HG03066 (cell line): ENCODE measurements around the gene STARD13.

Experiments used
- ATAC-seq: cut with Tn5 transposase; IDR thresholded peaks from one replicate; pipeline ENCODE4 v1.9.1; 2021; ENCODE audit warnings: low read depth; ENCODE audit not compliant: unreplicated experiment

Gene STARD13

DNA sequence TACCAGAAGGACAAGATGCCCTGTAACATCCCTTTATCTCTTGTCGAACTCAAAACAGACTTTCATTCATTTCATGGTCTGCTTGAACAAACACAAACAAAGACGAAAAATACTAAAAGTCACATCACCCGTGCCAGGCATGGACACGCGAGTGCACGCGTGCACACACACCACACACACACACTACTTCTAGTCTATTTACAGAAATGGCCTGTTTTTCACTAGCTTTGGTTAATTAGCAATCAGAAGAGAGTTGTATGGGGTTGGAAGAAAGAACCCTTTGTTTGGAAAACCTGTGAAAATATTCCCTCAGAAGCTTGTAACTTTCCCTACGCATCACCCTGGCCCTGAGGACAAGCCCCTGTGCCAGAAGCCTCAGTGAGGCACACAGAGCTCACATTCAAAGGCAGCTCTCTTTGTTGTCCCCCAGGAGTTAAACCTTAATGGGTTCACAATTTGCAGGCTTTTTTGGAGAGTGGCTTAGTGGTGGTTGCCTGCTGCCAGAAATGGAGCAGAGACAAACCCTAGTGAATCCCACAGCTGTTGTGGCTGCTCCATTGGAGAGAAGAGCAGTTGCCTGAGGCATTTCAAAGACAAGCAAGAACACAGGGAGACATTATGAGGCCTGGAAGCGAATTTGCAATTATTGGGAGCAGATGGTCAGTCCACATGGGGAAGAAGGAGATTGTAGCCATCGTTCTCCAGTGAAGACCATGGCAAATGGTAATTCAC lies 55.9 kb downstream of the STARD13 start:
- no peak for ATAC-seq

DNA sequence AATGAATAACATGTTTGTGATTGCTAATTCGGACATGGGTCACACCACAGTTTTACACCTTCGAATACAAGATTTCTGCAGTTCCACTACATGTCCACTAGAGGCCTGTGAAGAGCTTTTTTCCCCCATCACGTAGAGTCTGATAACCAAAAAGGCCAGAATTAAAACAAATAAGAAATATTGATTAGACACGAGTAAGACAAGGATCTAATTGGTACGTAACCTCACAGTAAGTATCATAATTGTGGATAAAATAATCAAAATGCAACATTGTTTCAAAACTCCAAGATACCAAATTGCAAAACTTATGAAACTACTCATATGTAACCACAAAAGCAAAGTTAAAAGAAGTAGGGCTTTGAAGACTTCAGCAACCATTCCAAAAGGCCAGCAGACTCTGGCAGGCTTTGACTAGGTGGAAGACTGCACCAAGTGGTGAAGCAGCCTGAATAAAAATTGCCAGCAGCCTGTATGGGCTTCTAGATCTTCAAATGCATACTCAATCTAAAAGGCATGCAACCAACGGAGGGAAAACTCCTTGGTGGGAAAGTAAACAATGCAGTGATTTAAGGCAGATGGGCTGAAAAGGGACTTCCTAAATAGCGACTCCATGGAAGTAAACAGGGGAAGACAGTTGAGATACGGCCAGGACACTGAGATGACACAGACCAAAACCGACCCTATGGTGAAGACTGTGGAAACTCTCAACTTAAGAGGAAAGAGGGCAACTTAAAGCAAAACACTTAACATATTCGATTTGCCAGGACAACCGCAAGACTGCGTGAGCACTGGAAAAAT lies 56.7 kb downstream of the STARD13 start:
- peak; percentile 72 for ATAC-seq

DNA sequence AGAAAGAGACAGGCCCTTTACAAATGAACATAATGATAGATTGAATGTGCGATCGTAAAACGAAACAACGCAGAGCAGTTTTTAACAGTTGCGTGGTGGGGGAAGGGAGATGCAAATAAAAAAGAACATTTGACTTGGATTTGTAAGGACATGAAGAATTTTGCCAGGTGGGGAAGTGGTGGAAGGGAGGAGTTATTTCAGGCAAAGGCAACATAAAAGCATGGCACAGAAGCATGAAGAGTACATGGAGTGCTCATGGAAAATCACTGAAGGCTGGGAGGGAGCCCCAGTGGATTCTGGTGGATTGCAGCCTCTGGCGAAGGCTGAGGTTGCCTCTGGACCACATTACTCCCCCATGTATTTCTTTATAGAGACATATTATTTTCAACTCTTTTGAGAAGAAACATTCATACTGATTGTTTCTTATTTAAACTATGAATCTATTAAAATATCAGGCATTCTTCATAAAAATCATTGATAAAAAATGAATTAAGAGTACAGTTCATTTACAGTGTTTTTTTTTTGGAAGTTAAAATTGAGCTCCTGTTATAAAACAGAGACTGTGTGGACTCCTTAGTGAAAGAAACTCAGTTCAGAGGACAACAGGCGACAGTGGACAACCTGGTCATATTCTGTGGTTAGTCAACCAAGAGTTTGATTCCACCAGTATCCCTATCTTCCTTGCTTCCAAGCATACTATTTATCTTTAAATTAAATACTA lies 57.5 kb downstream of the STARD13 start:
- ATAC-seq, result no peak

DNA sequence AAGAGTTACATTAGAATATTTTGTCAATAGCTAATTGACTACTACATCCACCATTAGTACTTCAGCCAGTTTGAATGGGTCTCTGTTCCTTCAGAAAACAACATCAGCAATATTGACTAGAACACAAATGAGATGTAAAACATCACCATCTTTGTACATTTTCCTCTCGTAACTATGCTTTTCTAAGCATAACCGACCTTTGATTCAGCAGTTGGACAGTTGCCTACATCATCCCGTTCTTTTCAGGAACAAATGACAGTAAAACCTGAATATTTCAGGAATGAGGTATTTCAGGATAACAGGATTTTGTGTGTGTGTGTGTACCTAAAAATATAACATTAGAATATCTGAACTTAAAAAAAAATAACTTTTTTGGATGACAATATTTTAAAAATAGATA lies 60.9 kb downstream of the STARD13 start:
- no peak for ATAC-seq

DNA sequence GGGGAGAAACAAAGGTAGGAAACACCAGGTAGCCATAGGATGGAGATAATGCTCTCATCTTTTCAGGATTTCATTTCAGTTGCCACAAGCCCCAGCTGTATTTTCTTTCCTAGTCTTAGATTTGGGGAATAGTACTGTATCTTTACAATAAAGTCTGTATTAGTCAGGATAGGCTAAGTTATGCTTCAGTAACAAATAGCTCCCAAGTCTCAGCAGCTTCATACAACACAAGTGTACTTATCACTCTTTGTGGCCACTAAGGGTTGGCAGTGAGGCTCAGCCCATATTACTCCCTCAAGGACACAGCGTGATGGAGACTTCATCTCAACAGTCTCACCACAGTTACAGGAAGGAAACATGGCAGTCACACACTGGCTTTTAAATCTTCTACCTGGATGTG lies 61.4 kb downstream of the STARD13 start:
- ATAC-seq, result no peak

DNA sequence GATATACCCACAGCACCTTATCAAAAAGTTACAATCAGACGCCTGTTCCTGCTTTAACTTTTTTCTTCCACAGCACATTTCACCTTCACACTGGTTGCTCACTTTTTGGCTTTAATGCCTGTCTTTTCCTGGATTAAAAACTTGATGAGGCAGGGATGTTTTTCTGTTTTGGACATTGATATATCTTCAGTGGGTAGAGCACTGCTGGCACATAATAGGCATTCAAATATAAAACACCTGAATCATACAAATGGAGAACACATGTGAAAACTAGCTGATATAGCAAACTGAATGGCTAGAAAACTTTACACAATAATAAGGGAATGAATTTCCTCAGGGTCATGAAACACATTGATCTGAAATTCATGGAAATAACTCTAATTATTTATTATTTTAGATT lies 65.6 kb downstream of the STARD13 start:
- ATAC-seq, result no peak

DNA sequence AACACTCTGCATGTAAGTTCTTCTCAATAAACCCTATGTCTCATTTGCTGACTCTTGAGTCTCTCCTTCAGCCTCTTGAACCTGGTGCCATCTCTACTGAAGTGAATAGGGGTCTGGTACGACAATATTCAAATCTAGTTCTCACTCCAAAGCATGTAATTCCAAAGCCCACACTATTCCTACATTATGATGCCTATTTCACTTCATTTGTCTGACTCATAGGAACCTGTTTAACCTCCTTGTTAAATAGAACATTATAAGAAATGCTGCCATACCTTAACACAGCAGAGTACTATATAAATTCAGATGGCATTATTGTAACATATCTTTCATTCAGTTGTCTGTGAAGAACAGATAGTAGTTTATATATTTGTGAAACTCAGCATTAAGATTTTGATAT lies 67.1 kb downstream of the STARD13 start:
- ATAC-seq, result no peak

DNA sequence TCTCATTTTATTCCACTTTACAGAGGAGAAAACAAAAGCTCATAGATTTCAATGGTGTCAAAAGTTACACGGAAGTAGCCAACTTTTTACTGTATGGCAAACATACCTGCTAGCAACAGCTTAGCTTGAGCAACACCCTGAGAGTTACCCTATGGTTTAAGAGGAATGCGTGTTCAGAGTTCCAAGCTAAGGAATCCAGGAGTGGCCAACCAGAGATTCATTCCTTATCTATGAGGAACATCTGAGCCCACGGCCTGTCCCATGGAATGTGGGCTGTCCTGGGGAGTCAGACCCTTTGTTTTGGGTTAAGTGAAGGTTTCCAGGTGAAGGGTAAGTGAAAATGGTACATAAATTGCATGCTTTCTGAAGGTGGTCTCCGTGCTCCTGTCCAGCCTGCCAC lies 67.5 kb downstream of the STARD13 start:
- no peak for ATAC-seq

DNA sequence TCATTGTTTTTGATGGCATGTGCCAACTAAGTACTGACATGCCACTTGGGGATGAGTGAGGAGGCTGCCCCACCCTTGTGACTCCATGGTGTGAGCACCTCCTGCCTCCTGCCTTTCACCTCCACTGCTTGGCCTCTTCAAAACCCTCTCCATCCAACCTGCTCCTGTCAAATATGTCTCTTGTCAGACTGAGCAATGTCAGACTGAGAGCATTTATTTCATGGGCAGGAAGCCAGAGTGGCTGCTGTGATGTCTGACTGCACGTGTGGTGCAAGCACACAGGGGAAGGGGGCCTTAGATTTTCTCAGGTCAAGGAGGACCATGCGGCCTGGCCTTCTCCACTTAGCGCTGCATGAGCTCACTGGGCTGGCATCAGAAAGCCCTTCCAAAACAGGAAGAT lies 68.3 kb downstream of the STARD13 start:
- no peak for ATAC-seq

DNA sequence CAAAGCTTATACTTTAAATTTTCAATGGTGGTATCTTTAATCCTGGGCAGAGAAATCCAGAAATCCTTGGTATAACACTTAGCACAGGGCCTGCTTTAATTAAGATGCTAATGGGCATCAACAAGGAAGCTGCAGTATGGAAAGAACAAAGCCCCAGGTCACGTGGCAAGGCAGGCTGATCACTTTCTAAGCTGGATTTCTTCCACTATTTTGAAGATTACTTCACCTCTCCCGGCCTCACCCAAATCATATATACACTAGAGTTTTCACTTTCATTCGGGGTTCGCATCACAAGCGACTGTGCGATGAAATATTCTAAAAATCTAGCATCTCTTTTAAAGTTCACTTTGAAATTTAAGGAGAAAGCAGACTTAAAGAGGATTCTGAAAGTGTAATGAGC lies 71.8 kb downstream of the STARD13 start:
- no peak for ATAC-seq

DNA sequence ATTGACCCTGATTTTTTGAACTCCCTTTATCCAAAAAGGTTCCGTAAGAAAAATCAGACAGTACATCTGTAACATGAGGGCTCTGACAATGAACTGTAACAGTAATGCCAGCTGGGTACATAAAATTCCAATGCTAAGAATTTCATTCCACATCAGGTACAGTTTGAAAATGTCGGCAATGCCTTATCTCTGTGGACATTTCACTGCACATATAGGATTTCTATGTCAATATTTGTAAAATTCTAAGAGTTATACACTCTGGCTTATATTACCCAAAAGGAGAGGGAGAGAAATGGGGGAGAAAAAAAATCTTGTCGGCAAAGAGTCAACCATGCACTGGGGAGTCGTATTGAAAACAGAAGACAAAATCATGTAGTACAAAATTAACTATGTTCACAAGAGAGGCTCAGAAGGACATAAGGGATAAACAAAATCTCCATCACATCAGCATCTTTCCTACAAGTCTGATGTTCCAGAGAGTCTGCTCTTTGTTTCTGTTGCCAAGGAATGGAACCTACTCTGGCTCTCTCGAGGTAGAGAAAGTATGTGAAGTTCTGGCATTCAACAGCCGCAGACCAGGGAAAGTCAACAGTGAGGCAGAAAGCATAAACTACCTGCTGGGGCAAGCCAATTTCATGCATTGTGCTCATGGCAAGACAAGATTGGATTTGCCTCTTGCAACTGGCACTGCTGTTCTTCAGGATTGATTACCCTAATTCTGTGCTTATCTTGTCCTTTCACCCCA lies 72.4 kb downstream of the STARD13 start:
- no peak for ATAC-seq

DNA sequence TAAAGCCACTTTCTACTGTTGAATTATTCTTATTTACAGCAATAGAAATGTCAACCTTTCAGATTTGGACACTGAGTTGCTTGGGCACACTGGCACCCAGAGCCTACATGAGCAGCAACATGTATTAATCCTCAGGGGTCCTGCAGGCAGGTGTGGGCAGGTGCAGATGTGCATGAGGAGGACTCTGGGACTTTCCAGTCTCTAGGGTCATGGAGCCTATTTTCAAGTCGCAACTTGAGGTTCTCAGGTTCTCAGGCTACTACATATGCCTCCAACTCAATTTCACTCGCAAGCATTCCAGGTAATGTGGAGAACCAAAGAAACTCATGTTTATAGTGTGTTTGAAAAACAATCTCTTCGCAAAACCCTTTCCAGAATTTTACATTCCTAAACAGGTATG lies 73.2 kb downstream of the STARD13 start:
- ATAC-seq, result no peak

DNA sequence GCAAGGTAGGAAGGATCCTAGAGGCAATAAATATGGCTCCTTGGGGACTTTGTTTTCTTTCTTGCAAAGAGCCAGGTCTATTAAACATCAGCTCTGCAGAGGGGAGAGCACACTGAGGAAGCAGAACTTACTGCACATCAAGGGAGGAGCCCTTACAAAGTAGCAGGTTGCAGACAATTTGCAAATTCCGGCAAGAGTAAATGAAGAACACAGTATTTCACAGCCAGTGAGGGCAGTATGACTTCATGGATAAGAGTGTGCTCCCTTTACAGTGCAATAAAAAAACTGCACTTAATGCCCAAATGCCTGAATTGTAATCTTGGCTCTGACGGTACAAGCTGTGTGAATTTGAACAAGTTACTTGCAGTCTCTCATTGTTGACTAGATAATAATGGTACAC lies 75.5 kb downstream of the STARD13 start:
- ATAC-seq, result no peak

DNA sequence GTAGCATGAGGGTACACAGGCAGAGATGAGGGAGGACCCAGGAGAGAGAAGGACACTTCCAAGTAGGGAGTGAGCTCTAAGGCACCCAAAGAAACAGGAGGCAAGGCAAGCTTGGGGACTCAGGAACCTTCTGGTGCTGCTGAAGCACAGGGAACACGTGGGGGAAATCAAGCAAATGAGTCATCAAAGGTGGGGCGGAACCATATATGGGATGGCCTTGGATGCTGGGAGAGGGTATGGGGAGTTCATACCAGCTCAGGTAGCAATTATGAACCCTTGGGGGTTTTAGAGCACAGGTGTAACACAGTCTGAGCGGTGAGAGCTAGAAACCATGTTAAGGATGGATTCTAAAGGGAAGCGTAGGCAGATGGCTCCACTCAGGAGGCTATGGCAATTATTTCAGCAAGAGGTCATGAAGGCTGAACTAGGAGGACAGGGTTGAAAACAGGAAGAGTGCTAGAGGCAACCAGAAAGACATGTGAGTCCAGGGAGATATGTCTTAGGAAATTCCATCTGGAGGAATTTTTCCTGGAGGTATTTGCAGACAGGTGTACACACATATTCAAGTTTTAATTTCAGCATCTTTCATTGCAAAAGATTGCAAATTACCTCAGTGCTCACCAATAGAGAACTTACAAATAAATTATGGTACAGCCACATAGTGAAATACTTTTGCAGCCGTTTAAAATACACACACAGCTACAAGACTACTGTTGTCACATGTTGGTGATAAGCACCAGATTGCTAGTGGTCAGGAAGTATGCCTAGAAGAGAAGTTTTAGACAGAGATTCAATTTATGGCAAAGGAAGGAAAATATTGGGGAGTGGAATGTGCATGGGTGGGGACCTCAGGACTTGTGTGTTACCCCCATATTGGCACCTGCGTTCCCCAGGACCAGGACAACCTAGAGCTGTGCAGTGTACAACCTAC lies 77.0 kb downstream of the STARD13 start:
- no peak for ATAC-seq

DNA sequence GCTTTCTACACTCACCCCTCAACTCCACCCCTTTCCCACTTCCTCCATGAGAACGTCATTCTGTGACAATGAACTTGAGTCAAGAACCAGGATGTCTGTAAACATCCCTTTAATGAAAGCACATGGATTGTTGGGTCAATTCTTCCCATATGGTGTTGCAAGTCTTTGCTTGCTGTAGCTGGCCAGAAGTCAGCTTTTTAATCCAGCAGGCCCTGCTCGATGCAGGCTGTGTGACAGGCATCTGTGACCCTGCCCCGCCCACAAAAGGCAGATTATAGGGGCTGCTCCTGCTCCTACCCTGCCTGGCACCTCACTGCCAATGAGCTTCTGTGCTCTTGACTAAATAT lies 78.0 kb downstream of the STARD13 start:
- ATAC-seq, result no peak

DNA sequence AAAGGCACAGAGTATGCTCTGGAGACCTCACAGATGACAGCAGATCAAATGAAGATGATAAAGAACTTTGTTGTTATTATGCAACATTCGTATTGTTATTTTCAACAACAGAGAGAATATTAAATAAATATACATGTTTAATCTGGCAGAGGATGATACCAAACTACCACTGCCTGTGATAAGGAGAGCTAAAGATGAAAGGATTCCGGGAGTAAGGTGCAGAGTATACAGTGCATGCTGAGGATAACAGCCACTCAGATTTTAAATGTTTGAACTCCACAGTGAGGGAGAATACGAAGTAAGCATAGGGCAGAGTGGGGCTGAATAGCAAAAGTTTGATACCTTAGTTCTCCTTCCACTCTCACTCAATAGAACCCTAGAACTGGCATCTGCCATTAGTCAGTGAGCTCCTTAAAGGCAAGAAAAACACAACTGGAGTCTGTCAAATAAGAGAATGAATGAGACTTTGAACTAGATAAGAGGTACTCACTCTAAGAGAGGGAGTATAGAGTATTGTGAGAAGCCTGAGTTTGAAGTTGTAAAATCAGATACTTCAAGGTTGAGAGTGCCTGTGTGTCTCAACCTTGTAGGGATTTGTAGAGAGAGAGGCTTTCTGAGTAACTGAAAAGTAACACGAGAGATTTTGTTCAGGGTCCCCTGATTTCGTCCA lies 78.5 kb downstream of the STARD13 start:
- no peak for ATAC-seq

DNA sequence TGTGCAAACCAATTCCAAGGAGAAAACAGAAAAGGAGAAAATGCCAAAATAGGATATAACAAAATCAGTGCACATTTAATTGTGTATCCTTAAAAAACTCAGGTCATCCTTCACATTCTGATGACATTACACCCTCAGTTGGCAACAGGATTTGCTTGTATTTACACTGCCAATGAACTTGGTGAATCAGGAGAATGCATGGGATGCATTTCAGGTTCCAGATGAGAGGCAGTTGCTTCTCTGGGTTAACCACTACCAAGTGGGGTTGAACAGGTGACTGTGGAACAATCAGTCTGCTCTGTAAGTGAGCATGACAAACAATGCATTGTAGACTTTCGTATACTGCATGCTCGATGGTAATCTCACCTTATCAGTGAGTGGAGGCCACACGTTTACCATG lies 79.1 kb downstream of the STARD13 start:
- ATAC-seq, result no peak

DNA sequence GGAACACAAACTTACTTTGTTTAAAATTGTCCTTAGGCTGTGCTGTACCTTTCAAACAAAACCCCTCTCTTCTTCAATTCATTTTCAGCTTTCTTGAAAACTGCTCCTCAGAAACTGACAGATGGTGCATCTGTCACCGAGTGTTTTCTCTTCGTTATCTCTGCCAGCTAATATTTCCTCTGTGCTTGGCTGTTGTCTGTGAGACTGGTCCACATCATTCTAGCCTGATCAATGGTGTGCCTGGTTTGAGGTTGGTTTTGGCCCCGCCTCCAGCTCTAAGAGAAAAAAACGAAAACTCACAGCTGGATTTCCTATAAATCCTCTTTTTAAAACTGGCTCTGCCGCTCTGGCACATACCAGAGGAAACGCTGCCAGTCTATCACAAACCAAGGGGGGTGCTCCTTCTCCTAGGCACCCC lies 79.7 kb downstream of the STARD13 start:
- ATAC-seq, result peak; percentile 48

DNA sequence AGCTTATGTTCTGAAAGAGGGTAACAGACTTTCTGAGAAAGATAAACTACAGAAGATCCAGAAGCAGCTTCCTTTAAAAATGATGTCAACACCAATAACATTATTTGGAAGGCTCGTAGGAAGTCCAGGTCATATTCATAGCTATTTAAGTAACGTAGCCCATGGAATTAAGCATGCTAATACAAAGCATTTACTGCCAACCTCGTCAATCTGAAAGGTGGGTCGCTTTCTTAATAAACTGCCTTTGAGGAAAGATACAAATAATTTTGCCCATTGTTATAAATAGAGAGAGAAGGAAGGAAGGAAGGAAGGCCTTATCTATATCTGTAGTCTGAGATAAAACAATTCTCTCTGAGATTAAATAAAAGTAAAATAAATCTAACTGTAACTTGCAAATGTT lies 80.3 kb downstream of the STARD13 start:
- no peak for ATAC-seq
